ENCODE measurements around the gene PDCD11.
"Not testable (repeated sequence)": the region's sequence is repeated elsewhere in the genome, so short reads cannot be mapped to it uniquely, and the experiment has no call there.

The PDCD11 gene

DNA sequence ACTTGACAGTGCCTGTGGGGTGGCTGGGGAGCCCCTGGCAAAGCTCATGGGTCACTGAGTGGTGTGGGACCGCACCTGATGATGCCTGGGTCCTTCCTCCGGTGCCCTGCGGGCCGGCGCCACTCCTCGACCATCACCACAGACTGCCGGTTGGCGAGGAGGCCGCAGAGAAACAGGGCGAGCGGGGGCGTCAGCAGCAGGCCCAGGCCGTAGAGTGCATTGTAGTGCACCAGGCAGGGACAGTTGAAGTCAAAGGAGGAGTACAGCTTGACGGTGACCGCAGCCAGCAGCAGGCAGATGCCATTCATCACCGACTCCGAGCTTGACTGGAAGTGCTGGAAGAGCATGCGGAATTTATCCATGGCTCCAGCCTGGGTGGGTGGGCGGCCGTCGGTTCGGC is 82.2 kb downstream of the PDCD11 start:
- DNase-seq, result no peak

DNA sequence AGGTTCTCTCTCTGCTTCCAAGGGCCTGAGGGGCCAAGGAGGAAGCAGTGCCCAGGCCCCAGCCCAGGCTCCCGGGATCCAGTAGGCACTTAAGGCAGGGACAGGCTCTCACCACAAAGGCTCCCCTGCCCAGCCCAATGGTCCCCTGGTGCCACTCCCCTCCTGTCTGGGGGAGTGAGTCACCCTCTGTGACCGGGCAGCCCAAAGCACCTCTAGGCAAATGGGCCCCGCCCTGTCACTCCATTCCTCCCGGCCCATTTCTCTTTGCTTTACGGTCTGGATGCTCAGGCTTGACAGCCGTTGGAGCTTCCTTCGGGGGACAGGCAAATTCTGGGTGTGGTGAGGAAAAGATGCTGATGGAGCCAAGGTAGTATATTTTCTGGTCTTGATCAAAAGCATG is 82.7 kb downstream of the PDCD11 start, which contains the start of gene CALHM3:
CALHM3 (minus strand) TSS at position 106 of the 400 bp plus-strand sequence. CDS start 208 bp downstream, outside the sequence.
- no peak for DNase-seq

DNA sequence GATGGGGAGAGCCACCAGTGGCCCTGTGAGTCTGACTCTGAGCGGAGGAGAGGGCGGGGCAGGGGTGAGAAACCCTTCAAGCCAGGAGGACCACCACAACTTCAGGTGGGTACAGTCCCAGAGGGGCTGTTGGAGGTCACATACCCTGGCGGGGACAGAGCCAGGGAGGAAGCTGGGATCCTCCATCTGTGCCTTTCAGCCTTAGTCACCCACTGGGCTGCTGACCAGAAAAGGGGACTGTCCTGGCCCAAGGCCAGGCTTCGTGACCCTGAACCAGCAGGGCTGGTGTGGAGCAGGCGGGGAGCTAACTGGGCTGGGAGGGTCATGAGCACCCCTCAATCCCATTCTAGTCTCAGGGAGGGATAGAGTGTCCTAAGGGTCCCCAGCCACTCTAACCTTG is 84.1 kb downstream of the PDCD11 start:
- DNase-seq, result no peak

DNA sequence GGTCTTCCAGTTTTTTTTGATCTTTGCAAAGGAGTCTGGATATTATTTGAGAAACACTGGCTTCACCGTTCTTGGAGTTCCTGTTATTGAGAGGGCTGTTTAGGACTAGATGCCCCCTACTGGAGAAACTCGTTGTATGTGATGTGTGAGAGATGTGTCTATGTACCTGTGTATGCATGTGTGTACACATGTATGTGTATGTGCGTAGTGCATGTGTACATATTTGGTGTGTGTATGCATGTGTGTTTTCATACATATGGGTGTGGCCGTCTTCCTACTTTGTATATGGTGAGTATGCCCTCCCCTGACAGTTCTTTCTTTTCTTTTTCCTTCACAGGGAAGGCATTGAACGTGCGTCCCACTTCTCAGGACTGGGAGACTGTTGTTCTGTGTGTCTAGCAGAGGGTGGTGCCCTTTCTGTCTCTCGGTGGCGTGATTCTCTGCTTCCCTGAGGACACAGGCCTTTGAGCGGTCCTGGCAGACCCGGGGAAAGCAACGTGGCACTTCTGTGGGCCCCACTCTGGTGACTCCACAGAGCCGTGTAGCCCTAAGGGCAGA is 85.6 kb downstream of the PDCD11 start:
- DNase-seq, result no peak

DNA sequence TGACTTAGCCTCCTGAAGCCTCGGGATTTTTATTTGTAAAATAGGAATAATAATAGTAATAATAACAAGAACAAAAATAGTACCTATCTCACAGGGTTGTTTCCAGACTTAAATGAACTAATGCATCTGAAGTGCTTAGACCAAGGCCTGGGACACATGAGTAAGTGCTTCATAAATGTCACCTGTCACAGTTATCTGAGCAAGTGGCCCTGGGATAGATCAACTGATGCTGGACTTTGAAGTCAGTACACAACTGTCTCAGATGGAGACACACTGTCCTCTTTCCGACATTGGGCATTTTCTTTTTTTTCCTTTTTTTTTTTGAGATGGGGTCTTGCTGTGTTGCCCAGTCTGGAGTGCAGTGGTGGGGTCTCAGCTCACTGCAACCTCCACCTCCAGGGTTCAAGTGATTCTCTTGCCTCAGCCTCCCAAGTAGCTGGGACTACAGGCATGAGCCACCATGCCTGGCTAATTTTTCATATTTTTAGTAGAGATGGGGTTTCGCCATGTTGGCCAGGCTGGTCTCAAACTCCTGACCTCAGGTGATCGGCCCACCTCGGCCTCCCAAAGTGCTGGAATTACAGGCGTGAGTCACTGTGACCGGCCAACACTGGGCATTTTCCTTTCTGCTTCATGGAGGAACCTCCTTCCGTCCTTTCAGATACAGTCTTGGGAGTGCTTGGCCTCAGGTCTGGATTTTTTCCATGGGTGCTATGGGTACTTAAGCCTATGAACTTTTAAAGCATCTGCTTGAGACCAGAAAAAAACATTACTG is 90.4 kb downstream of the PDCD11 start:
- DNase-seq, result not testable (repeated sequence)

DNA sequence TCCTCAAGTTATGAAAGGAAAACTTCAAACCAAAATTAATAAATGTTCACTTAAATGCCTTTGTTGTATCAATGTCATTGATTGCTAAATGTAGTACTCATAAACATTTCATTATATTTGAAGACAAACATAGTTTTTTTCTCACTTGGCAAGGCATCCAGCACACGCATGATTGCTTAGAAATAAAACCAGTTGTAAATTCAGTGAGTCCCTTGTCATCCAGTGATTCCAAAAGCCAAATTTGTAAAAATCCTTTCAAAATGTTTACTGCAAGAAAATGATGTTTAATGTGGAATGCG is 90.9 kb downstream of the PDCD11 start:
- DNase-seq, result no peak

DNA sequence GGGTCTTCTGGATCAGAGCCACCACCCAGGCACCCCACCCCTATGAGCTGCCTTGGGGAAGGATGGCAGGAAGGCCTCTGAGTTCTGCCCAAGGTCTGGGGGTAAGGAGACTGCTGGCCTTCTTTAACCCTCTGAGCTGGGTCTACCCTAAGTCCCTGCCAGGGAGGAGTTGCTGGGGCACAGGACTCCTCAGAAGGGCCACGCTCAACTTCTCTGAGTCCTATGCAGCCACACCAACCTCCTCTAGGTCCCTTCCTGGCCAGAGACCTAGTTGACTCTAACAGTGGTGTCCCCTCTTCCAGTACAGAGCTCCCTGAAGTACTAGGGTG is 94.5 kb downstream of the PDCD11 start:
- DNase-seq, result no peak

DNA sequence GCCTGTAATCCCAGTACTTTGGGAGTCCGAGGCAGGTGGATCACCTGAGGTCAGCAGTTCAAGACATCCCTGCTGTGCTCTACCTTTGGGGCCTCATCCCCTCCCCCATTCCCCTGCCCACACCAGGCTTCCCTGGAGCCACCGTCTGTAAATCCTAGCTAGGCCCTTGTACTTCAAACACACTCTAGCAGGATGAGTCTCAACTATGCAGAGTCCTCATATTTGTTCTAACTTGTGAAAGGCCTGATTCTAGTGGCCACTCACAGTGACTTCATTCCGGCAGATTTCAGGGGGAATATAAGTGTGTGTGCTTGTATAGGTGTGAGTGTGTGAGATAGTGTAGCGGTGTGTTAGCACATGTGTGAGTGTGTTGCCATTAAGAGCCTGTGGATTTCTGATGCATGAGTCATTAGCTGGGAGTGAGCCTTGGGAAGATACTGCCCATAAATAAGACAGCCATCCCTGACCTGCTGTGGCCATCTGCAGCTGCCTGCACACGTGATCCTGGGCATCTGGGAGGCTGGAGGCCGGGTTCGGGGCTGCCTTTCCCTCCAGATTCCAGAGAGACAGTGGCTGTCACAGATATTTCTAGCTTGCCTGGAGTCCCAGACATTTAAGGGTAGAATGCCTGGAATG is 95.4 kb downstream of the PDCD11 start:
- no peak for DNase-seq

DNA sequence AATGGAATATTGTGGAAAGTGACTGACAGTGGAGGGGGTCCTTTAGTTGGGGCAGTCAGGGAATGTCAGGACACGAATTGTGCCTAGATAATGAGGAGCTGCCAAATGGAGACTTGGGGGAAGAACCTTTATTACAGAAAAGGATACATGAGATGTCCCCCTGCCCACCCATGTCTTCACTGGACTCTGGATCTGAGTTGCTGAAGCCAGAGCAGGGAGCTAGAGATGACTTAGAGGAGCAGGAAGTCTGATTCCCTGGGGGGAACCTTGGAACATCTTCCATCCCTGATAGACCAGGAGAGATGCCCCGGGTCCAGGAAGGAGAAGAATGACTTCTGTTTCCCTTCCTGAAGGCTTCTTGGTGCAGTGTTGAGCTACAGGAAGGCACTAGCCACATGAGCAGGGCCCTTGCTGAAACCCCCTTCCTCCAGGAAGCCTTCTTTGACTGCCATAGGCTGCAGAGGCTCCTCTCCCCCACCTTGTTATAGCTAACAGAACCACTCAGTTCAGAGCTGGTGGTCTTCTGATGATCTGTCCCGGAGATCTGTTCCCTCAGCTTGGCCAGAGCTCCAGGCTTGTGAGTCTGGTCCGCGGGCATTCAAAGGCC is 96.3 kb downstream of the PDCD11 start:
- DNase-seq, result no peak

DNA sequence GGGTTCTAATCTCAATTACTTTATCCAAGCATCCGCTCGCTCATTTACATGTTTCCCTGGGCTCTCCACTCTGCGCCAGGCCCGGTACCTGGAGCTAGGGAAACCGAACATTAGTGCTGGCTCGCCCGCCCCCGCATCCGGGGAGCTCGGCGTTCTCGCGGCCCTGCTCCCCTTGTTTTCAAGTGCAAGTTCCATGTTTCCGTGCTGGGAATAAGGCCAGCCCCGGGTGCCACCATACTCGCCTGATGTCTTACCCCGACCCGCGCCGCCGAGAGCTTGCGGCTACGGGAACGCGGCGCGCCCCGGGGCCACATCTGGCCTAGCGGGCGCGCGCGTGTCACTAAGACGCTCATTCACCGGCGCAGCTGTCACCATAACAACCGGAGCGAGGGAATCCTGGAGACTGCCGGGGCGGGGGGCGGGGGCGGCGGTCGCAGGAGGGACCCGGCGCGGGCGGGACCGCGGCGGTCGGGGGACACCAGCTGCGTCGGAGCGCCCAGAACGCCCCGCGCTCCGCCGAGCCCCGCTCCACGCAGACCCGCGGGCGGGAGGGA is 97.0 kb downstream of the PDCD11 start, which contains the start of gene NEURL1:
NEURL1 (plus strand) TSS at position 344 of the 554 bp plus-strand sequence. CDS start 683 bp downstream, outside the sequence.
- peak; percentile 17 to 30 for DNase-seq

DNA sequence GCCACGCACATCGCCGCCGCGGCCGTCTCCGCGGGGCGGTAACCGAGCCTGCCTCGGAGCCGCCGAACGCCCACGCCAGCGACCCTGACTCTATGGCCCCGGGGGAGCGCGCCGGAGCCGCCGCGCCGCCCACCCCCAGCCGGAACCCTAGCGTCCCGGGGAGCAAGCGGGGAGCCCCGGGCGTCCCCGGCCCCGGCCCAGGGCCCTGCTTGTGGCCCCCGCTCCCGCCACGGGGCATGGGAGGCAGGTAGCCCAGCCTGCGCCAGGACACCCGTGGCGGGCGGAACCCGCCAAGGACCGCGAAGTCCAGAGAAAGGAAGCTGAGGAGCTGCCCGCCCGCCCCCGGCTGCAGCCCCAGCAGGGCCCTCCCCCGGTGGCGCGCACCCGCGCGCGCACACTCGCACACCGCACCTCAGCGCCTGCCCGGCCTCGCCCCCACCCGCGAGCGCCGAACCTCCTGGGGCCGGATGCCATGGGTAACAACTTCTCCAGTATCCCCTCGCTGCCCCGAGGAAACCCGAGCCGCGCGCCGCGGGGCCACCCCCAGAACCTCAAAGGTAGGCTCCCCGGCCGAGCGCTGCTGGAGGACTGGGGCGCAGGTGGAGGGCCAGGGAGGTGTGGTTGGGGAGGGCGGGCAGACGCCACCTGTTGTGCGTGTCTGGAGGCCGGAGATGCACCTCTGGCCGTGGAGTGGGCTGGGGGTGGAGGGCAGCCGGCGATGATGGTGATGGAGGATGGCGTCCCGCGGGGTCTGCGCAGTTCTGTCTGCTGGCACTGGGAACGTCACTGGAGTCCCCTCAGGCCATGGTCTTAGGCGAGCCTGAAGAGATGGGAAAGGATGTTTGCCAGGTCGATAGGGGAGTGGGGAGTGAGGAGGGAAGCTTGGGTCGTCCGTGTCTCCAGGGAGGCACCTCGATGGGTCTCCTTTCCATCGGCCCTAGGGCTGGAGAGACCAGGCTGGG is 97.8 kb downstream of the PDCD11 start:
- DNase-seq, result peak in 1 of 2 experiments; percentile 22

DNA sequence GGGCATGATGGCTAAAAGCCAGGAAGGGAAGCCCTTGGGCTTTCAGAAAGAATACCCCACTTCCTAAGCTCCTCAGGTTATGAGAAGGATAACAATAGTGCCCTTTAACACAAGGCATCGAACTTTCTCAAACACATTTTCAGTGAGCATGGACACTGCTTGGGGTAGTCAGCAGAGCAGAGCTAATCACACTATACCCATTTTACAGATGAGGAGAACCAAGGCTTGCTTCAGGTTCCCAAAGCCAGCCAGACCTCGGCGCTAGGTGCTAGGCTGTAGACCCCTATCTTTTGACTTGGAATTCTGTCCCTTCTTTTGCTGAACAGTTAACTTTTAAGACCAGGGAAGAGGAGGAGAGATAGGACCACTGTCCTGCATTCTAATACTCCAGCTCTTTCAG is 98.9 kb downstream of the PDCD11 start:
- DNase-seq, result no peak
